Effector memory CD8-positive, alpha-beta T cell (primary cell): ENCODE data around the gene FOXD3.

Experiments
- ATAC-seq: fragments of 150-1000 bp; cut with Tn5 transposase; replicated peaks from 2 replicates; pipeline ENCODE4 v1.10.0; 2021; ENCODE audit warnings: mild to moderate bottlenecking, moderate library complexity
- DNase-seq, 3 experiments: peaks; one replicate each; pipeline ENCODE4 v3.0.0; 2021
- H3K27ac Mint-ChIP-seq, 2 donors: one replicate each; pipeline ENCODE4 v1.8.0; 2022; ENCODE audit warnings: mild to moderate bottlenecking in 2 of 2, mixed read lengths in 2 of 2, moderate library complexity in 2 of 2
- H3K27me3 Mint-ChIP-seq, 2 donors: one replicate each; pipeline ENCODE4 v1.8.0; 2022; ENCODE audit warnings: mixed read lengths in 2 of 2
- H3K36me3 Mint-ChIP-seq: one replicate; pipeline ENCODE4 v1.8.0; 2022; ENCODE audit warnings: mild to moderate bottlenecking, moderate library complexity, mixed read lengths; ENCODE audit not compliant: insufficient read depth
- H3K4me1 Mint-ChIP-seq, 2 donors: one replicate each; pipeline ENCODE4 v1.8.0; 2022; ENCODE audit warnings: low read depth in 2 of 2, mixed read lengths in 2 of 2
- H3K4me3 Mint-ChIP-seq, 2 donors: one replicate each; pipeline ENCODE4 v1.8.0; 2022; ENCODE audit warnings: mild to moderate bottlenecking in 2 of 2, mixed read lengths in 2 of 2, moderate library complexity in 2 of 2
- H3K9me3 Mint-ChIP-seq, 2 donors: one replicate each; pipeline ENCODE4 v1.8.0; 2022; ENCODE audit warnings: mixed read lengths in 2 of 2
- total RNA-seq, 9 experiments: gene quantifications; one replicate each; lab custom pipeline; 2026; lab: John Stamatoyannopoulos, UW

The FOXD3 gene
- total RNA-seq, result 0 reads per million in 9 experiments

GRCh38 chr1:63322114-63322943 is at the start of gene FOXD3:
Gene FOXD3, plus strand, starts transcription at chr1:63322567. Its CDS starts 492 bp downstream, at chr1:63323059.
- H3K4me1 Mint-ChIP-seq, result peaks cover 15 to 23% of the 10 kb centered on the region in 2 donors
- no peak for DNase-seq
- H3K9me3 Mint-ChIP-seq, result peaks cover 2 to 7% of the 10 kb centered on the region in 2 donors
- peaks cover 63% of the 10 kb centered on the region for H3K36me3 Mint-ChIP-seq
- peak within 1 kb of the TSS; percentile 76 to 78 for H3K4me3 Mint-ChIP-seq
- peak; percentile 17 for ATAC-seq
- H3K27ac Mint-ChIP-seq, result peak within 1 kb of the TSS; percentile 41 to 87
- H3K27me3 Mint-ChIP-seq, result peaks cover 68 to 72% of the 10 kb centered on the region in 2 donors

DNA sequence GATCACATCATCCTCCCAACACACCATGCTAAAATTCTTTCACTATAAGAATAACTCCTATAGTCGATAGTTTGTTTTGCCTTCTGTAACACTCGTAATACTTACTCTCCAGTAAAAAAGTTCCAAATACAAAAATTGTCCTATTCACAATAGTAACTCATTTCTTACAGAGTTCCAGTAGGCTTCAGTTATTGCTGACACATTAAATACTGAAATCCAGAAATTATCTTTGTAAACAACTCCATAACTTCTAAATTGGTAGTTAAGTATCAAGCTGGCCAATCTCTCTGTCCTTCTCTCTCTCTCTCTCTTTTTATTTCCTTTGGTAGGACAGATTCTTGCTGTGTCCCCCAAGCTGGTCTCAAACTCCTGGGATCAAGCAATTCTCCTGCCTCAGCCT is 49.6 kb upstream of the FOXD3 start:
- DNase-seq, result no peak
- Mint-ChIP-seq H3K4me3 (no peak overlapping the region), H3K36me3 (no peaks in the 10 kb centered on the region), H3K27ac (no peak overlapping the region), H3K4me1 (no peaks in the 10 kb centered on the region), H3K9me3 (no peaks in the 10 kb centered on the region), H3K27me3 (peaks cover 33 to 35% of the 10 kb centered on the region in 2 donors)
- no peak for ATAC-seq

DNA sequence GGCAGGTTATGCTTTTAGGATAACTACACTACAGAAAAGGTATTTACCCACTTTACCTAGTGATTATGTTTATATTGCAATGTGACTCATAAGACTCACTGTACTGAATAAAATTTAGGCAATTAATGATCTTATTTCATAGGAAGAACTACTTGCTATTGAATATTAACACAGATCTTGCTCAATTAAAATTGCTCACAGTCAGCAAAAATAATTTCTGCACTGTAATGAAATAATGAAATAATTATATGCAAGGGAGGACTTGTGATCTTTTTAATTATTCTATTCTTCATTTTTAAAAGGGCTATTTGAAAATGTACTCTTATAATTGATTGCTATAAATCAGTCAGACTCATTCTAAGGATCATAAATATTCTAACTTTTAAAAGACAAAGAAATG is 48.0 kb upstream of the FOXD3 start:
- Mint-ChIP-seq H3K27me3 (peaks cover 21 to 29% of the 10 kb centered on the region in 2 donors), H3K27ac (no peak overlapping the region), H3K36me3 (no peaks in the 10 kb centered on the region), H3K4me1 (no peaks in the 10 kb centered on the region), H3K9me3 (no peaks in the 10 kb centered on the region), H3K4me3 (no peak overlapping the region)
- ATAC-seq (no peak), DNase-seq (no peak)

GRCh38 chr1:63274979-63275378 is 47.4 kb upstream of the FOXD3 start:
- H3K9me3 Mint-ChIP-seq, result no peaks in the 10 kb centered on the region
- ATAC-seq (no peak), DNase-seq (no peak)
- H3K4me1 Mint-ChIP-seq, result no peaks in the 10 kb centered on the region
- no peak overlapping the region for H3K27ac Mint-ChIP-seq
- H3K27me3 Mint-ChIP-seq, result peaks cover 20 to 29% of the 10 kb centered on the region in 2 donors
- no peak overlapping the region for H3K4me3 Mint-ChIP-seq
- no peaks in the 10 kb centered on the region for H3K36me3 Mint-ChIP-seq

DNA sequence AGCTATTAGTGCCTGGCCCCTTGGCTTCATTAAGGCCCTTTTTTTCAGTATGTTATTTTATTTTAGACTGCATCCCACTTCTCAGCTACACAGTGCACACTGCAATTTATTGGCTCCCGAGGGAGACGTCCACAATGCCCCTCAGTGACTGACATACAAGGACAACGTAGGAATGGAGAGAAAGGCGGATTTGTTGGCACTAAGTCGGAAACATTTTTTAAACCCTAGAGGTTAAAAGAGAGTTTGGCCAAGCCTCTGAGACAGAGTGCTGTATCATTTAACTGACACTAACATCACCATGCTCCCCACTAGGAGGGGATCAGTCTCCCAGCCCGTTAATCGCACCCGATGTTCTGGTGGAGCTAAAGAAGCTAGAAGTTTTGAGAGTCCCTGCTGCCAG is 45.7 kb upstream of the FOXD3 start:
- DNase-seq, result no peak
- Mint-ChIP-seq H3K36me3 (no peaks in the 10 kb centered on the region), H3K4me1 (no peaks in the 10 kb centered on the region), H3K27ac (no peak overlapping the region), H3K4me3 (no peak overlapping the region), H3K9me3 (no peaks in the 10 kb centered on the region), H3K27me3 (peaks cover 17 to 24% of the 10 kb centered on the region in 2 donors)
- ATAC-seq, result no peak

- no peak overlapping the region for H3K4me3 Mint-ChIP-seq
- no peak overlapping the region for H3K27ac Mint-ChIP-seq
- no peaks in the 10 kb centered on the region for H3K36me3 Mint-ChIP-seq
- H3K27me3 Mint-ChIP-seq, result peaks cover 9 to 24% of the 10 kb centered on the region in 2 donors
- H3K9me3 Mint-ChIP-seq, result no peaks in the 10 kb centered on the region
- DNase-seq, result no peak
- ATAC-seq, result no peak
- no peaks in the 10 kb centered on the region for H3K4me1 Mint-ChIP-seq
Observed at GRCh38 chr1:63277195-63278192, 44.9 kb upstream of the FOXD3 start.

DNA sequence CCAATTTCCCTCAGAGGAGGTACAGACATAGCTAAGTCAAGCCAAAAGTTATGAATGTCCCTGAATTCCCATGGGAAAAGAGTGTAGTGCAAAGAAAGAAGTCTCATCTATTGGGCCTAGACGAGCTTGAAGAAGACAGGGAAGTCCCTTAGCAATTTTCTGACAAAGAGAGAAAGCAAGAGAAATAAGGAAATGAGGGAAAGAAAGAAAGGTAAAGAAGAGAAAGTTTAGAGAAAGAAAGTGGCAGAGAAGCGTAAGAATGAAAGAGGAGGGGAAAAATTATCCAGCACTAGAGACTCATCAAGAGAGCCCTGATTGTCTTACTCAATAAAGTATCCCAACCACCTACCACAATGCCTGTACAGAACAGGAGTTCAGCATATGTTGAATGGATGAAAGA is 40.6 kb upstream of the FOXD3 start:
- ATAC-seq (no peak), DNase-seq (no peak)
- no peaks in the 10 kb centered on the region for H3K9me3 Mint-ChIP-seq
- peaks cover 13 to 15% of the 10 kb centered on the region in 2 donors for H3K27me3 Mint-ChIP-seq
- no peaks in the 10 kb centered on the region for H3K36me3 Mint-ChIP-seq
- H3K27ac Mint-ChIP-seq, result no peak overlapping the region
- no peaks in the 10 kb centered on the region for H3K4me1 Mint-ChIP-seq
- no peak overlapping the region for H3K4me3 Mint-ChIP-seq

GRCh38 chr1:63289135-63289534 is 33.2 kb upstream of the FOXD3 start:
- H3K27ac Mint-ChIP-seq, result no peak overlapping the region
- no peak for DNase-seq
- no peak for ATAC-seq
- no peaks in the 10 kb centered on the region for H3K4me1 Mint-ChIP-seq
- peaks cover 5% of the 10 kb centered on the region for H3K36me3 Mint-ChIP-seq
- H3K9me3 Mint-ChIP-seq, result peaks cover 6 to 21% of the 10 kb centered on the region in 2 donors
- H3K4me3 Mint-ChIP-seq, result no peak overlapping the region
- peaks cover 9 to 22% of the 10 kb centered on the region in 2 donors for H3K27me3 Mint-ChIP-seq

DNA sequence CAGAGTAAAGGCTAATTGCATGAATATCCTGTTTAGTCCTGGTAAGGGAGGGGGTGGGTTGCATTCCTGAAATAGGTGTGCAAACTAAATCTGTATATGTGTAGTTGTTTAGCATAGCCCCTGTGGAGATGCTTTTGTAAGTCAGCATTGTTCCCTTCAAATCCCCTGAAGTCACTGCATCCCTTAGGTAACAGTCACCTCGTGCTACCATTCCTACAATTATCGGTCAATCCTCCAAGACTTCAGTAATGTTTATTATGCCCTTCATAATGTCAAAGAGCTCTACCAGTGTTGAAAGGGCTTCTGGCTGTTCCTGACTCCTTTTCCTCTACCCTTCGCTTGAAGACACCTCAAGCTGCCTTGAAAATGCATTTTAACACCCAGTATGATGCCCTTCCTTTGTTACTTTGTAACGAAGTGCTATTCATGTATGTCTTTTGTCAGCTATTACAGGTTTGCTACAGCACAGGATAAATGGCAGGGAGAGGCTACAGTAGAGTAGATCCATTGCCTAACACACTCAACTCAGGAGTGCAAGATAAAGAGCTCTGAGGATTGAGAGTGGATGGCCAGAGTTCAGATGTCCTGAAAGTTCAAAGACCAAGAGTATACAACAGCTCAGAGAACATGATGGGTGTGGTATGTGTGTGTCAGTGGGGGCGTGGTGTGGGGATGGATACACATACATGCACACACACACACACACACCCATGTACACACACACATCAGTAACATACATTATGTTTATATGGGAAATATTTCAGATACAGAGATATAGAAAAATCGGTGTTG is 27.4 kb upstream of the FOXD3 start:
- ATAC-seq (no peak), DNase-seq (no peak)
- peaks cover 0 to under 1% of the 10 kb centered on the region in 2 donors for H3K9me3 Mint-ChIP-seq
- H3K4me1 Mint-ChIP-seq, result no peaks in the 10 kb centered on the region
- H3K4me3 Mint-ChIP-seq, result no peak overlapping the region
- H3K27me3 Mint-ChIP-seq, result peaks cover 13 to 22% of the 10 kb centered on the region in 2 donors
- peaks cover 5% of the 10 kb centered on the region for H3K36me3 Mint-ChIP-seq
- H3K27ac Mint-ChIP-seq, result no peak overlapping the region

DNA sequence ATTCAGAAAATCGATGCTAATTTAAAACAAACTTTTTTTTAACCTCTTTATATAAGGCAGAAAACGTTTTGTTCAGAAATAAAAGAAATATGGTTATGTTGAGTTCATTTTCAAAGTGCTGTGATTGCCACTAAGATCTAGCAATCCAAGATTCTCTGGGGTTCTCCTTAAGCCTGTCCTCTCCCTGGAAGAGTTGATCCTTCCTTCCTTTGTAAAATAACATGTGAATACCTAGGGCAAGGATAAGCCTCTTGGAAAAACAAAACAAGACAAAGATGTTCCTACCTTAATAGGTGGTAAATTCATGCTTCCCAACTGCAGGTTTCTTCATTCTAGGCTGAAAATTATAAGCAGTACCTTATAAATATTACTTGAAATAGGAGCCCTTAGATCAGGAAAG is 18.0 kb upstream of the FOXD3 start:
- no peak for ATAC-seq
- no peak for DNase-seq
- Mint-ChIP-seq H3K9me3 (no peaks in the 10 kb centered on the region), H3K27ac (no peak overlapping the region), H3K36me3 (no peaks in the 10 kb centered on the region), H3K4me1 (no peaks in the 10 kb centered on the region), H3K4me3 (no peak overlapping the region), H3K27me3 (peaks cover 36 to 70% of the 10 kb centered on the region in 2 donors)

- H3K4me1 Mint-ChIP-seq, result no peaks in the 10 kb centered on the region
- no peak overlapping the region for H3K4me3 Mint-ChIP-seq
- H3K9me3 Mint-ChIP-seq, result no peaks in the 10 kb centered on the region
- no peak for ATAC-seq
- H3K27me3 Mint-ChIP-seq, result peaks cover 34 to 74% of the 10 kb centered on the region in 2 donors
- no peaks in the 10 kb centered on the region for H3K36me3 Mint-ChIP-seq
- H3K27ac Mint-ChIP-seq, result no peak overlapping the region
- DNase-seq, result no peak
Observed at GRCh38 chr1:63305043-63305442, 17.3 kb upstream of the FOXD3 start.

GRCh38 chr1:63307196-63307794 is 15.1 kb upstream of the FOXD3 start:
- Mint-ChIP-seq H3K9me3 (no peaks in the 10 kb centered on the region), H3K4me3 (no peak overlapping the region), H3K36me3 (no peaks in the 10 kb centered on the region), H3K27ac (no peak overlapping the region), H3K4me1 (no peaks in the 10 kb centered on the region), H3K27me3 (peaks cover 40 to 65% of the 10 kb centered on the region in 2 donors)
- DNase-seq (no peak), ATAC-seq (no peak)
